Osteoblast (primary cell): Measurements from ENCODE around the gene TCF25. TPM values are rescaled to one million over a fixed set of nuclear protein-coding genes. Genes with fewer than 3 reads are reported as not detected.
A peak's percentile ranks its signal among the peaks of the same experiment; 100 is the strongest.

ENCODE experiments used
- DNase-seq: peaks from one replicate; pipeline ENCODE4 v3.0.0; 2011; ENCODE audit warnings: low spot score, mixed read lengths; ENCODE audit not compliant: insufficient read length; ENCODE audit errors: missing footprints
- H2AFZ ChIP-seq: 2 replicates; pipeline ENCODE4 v1.6.0; 2011; ENCODE audit warnings: mild to moderate bottlenecking, low read length
- H3K27ac ChIP-seq: 2 replicates; pipeline ENCODE4 v1.5.1; 2011; ENCODE audit warnings: mild to moderate bottlenecking, low read depth, low read length, moderate library complexity
- H3K27me3 ChIP-seq: 2 replicates; pipeline ENCODE4 v1.6.0; 2012; ENCODE audit warnings: mild to moderate bottlenecking, control low read depth, inconsistent platforms, low read length, moderate library complexity; ENCODE audit not compliant: insufficient read depth
- H3K36me3 ChIP-seq: 2 replicates; pipeline ENCODE4 v1.5.1; 2011; ENCODE audit warnings: mild to moderate bottlenecking, low read length, control low read depth, moderate library complexity; ENCODE audit not compliant: insufficient read depth
- H3K4me1 ChIP-seq: 2 replicates; pipeline ENCODE4 v1.5.1; 2011; ENCODE audit warnings: mild to moderate bottlenecking, low read length, control low read depth, moderate library complexity; ENCODE audit not compliant: insufficient read depth
- H3K4me2 ChIP-seq: 2 replicates; pipeline ENCODE4 v1.6.0; 2011; ENCODE audit warnings: mild to moderate bottlenecking, low read length; ENCODE audit not compliant: insufficient read depth
- H3K4me3 ChIP-seq: fragments of 200-600 bp; sonication (generic); 3 replicates; pipeline ENCODE4 v1.5.1; 2012; ENCODE audit warnings: mild to moderate bottlenecking, low read length, inconsistent platforms; ENCODE audit not compliant: insufficient read depth
- H3K79me2 ChIP-seq: 2 replicates; pipeline ENCODE4 v1.6.0; 2012; ENCODE audit warnings: mild to moderate bottlenecking, low read length, control low read depth, inconsistent platforms; ENCODE audit not compliant: insufficient read depth
- H3K9me3 ChIP-seq: 2 replicates; pipeline ENCODE4 v1.5.1; 2011; ENCODE audit warnings: low read depth, low read length, control low read depth
- H4K20me1 ChIP-seq: 2 replicates; pipeline ENCODE4 v1.6.0; 2012; ENCODE audit warnings: mild to moderate bottlenecking, low read length, control low read depth; ENCODE audit not compliant: insufficient read depth
- CTCF ChIP-seq: IDR thresholded peaks from 2 replicates; pipeline ENCODE4 v1.5.1; 2011; ENCODE audit warnings: mild to moderate bottlenecking, low read depth, low read length, moderate library complexity; ENCODE audit errors: extremely low read depth
- total RNA-seq: library from RNA; depleted of rRNA; stranded (reverse); fragments of >200 nt; gene quantifications from 2 replicates; pipeline ENCODE4 v1.2.3, GENCODE V29; 2012

The TCF25 gene
- total RNA-seq, 1 donor: 230 TPM

- DNase-seq: no peak
- H3K27me3 ChIP-seq: no peaks in the 10 kb centered on the region
- no peak for TF ChIP-seq CTCF
- H3K9me3 ChIP-seq: no peaks in the 10 kb centered on the region
- H3K36me3 ChIP-seq: peaks cover 72% of the 10 kb centered on the region
- H2AFZ ChIP-seq: no peak overlapping the region
- no peak overlapping the region for H3K27ac ChIP-seq
- H3K4me1 ChIP-seq: no peaks in the 10 kb centered on the region
- no peak overlapping the region for H3K4me2 ChIP-seq
- peaks cover 84% of the 10 kb centered on the region for H3K79me2 ChIP-seq
- H3K4me3 ChIP-seq: no peak overlapping the region
- H4K20me1 ChIP-seq: peaks cover 70% of the 10 kb centered on the region
Measured at GRCh38 chr16:89881368-89881730, 8.0 kb downstream of the TCF25 start.

DNA sequence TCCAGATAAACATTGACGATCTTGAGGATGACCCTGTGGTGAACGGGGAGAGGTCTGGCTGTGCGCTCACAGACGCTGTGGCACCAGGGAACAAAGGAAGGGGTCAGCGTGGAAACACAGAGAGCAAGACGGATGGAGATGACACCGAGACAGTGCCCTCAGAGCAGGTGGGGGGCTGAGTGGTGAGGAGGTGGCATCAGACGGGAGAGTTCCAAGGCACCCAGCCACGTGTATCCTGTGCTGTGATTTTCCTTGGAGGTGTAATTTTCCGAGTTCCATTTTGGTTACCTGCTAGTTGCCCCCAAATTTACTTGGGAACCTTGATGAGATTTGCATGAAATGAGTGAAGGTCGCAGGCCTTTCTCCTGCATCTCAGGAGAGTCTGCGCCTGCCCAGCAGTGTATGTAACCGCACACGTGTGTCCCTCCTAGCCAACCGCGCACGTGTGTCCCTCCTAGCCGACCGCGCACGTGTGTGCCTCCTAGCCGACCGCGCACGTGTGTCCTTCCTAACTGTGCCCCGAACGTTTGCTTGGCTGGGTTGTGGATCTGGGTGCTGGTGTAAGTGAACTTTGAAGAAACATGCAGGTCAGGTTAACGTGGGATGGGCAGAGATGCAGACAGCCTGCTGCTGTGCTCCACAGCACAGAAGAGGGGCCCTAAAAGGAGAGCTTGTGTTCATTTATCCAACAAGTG is 10.1 kb downstream of the TCF25 start:
- Histone ChIP-seq H3K4me2 (no peak overlapping the region), H3K9me3 (no peaks in the 10 kb centered on the region), H3K36me3 (peaks cover 78% of the 10 kb centered on the region), H4K20me1 (peaks cover 59% of the 10 kb centered on the region), H3K27me3 (no peaks in the 10 kb centered on the region), H3K79me2 (peaks cover 70% of the 10 kb centered on the region), H3K4me3 (no peak overlapping the region), H3K27ac (no peak overlapping the region), H2AFZ (no peak overlapping the region), H3K4me1 (no peaks in the 10 kb centered on the region)
- TF ChIP-seq CTCF: no peak
- DNase-seq: peak; percentile 62

- TF ChIP-seq CTCF: no peak
- H3K27ac ChIP-seq: no peak overlapping the region
- H3K4me1 ChIP-seq: no peaks in the 10 kb centered on the region
- no peaks in the 10 kb centered on the region for H3K27me3 ChIP-seq
- H3K9me3 ChIP-seq: no peaks in the 10 kb centered on the region
- DNase-seq: peak; percentile 45
- H2AFZ ChIP-seq: no peak overlapping the region
- H3K4me2 ChIP-seq: no peak overlapping the region
- H3K4me3 ChIP-seq: no peak overlapping the region
- H3K79me2 ChIP-seq: peaks cover 65% of the 10 kb centered on the region
- peaks cover 76% of the 10 kb centered on the region for H3K36me3 ChIP-seq
- H4K20me1 ChIP-seq: peaks cover 54% of the 10 kb centered on the region
Measured at GRCh38 chr16:89884041-89884421, 10.6 kb downstream of the TCF25 start.

DNA sequence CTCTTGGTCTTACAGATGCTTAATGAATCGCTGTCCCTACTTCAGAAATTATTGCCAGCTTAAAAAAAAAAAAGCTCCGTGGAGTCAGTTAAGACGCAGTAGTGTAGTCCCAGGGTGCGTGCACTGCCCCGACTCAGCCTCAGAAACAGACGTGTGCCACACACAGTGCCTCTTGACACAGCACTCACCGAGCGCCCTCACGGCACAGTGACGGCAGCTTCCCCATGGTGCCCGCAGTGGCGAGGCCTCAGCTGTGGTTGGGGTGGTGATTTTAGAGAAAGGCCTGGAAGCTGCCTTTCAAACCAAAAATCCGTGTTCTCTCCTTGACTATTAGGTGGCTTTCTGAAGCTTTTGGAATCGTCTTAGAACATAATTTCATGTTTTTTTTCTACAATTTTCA is 13.9 kb downstream of the TCF25 start:
- Histone ChIP-seq H3K4me1 (no peaks in the 10 kb centered on the region), H3K4me3 (no peak overlapping the region), H2AFZ (no peak overlapping the region), H4K20me1 (peaks cover 39% of the 10 kb centered on the region), H3K79me2 (peaks cover 48% of the 10 kb centered on the region), H3K4me2 (no peak overlapping the region), H3K9me3 (no peaks in the 10 kb centered on the region), H3K27ac (no peak overlapping the region), H3K36me3 (peaks cover 78% of the 10 kb centered on the region), H3K27me3 (no peaks in the 10 kb centered on the region)
- no peak for TF ChIP-seq CTCF
- DNase-seq: peak; percentile 54
